HTR-8/SVneo (cell line): ENCODE results near the gene R3HCC1L.

Source experiments
- DNase-seq: peaks from one replicate; pipeline ENCODE4 v3.0.0; 2011; ENCODE audit warnings: low spot score, mixed read lengths; ENCODE audit not compliant: insufficient read length
- FAIRE-seq: peaks from 2 replicates; lab custom pipeline; 2011; peaks lifted over from hg19 to GRCh38; lab: Jason Lieb, UNC

The R3HCC1L gene

DNA sequence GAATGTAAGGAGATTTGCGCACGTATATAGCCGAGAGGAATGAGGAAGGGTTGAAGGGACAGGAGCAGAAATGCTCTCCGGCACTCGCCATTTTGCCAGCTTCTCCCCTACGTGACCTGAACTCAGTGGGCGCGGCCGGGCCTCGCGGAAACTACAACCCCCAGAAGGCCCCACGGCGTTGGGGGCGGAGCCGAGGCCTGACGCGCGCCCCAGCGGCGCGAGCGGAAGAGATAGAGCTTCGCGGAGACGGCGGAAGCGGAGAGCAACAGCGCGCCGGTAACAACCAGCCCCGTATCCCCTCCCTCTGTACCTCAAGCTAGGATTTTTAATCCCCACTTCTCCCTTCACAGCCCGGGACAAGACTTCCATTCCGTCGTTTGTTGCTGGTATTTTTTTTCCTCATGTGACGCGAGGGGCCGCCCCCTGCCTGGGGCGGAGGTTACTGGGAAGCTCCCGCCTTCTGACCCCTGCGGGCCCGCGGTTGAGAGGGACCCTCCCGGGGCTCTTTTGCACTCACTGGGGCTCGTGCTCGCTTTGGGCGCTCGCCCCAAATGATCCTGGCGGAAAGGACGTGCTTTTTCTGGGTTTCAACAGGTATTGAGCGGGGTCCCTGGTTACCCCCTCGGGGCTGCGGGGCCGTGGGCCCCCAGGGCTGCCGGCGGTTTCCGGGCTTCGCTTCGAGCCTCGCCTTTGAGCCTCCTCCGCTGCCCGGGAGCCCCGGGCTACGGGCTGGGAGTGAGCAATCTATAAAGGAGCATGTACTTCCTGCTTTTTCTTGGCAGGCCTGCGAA, at the start of gene R3HCC1L:
R3HCC1L (plus strand) TSS at position 227 of the 791 bp plus-strand sequence. CDS start 73,458 bp downstream, outside the sequence.
- FAIRE-seq (peak; percentile 88), DNase-seq (peak; percentile 82)

DNA sequence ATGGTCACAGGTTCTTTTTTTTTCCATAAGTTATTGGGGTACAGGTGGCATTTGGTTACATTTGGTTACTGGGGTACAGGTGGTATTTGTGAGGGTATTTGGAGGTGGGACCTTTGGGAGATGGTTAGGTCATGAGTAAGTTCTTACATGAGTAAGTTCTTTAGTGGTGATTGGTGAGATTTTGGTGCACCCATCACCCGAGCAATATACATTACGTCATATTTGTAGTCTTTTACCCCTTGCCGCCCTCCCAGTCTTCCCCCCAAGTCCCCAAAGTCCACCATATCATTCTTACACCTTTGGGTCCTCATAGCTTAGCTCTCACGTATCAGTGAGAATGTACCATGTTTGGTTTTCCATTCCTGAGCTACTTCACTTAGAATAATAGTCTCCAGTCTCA, 49.2 kb upstream of the R3HCC1L start:
- DNase-seq (no peak), FAIRE-seq (no peak)

DNA sequence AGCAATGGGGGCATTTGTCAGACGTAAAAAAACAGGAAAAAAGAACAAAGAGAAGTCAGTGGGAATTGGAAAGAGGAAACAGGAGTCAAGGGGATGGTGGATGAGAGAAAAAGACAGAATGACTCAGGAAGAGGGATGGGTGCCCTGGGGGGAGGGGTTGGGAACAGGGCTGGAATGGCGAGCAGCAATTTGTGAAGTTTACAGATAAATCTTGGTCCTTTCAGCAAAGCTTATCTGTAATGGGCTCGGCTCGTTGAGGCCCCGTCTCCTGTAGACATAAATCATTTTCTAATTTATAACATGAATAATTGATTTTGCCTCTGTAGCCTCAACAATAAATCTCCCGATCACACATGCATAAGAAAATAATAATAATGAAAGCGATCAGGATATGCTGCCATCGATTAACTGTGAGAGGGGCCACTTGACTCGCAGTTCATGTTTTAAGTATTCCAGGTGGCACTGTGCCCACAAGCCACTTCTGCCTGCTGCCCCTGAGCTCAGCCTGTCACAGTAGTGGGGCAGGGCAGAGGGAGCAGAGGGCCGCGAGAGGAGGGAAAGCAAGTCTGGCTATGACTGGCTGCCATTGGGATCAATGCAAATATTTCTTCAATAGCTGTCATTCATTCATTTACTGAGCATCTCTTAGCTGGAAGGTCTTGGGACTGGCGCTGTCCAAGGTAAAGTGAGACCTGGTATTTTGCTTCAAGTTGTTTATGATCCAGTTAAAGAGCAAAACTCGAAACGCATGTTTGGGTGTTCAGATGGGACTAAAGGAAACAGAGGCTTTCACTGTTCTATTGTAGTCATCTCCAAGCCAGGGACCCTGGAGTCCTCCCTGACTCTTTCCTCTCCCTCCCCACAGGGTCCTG, 47.4 kb upstream of the R3HCC1L start:
- FAIRE-seq: no peak
- no peak for DNase-seq

DNA sequence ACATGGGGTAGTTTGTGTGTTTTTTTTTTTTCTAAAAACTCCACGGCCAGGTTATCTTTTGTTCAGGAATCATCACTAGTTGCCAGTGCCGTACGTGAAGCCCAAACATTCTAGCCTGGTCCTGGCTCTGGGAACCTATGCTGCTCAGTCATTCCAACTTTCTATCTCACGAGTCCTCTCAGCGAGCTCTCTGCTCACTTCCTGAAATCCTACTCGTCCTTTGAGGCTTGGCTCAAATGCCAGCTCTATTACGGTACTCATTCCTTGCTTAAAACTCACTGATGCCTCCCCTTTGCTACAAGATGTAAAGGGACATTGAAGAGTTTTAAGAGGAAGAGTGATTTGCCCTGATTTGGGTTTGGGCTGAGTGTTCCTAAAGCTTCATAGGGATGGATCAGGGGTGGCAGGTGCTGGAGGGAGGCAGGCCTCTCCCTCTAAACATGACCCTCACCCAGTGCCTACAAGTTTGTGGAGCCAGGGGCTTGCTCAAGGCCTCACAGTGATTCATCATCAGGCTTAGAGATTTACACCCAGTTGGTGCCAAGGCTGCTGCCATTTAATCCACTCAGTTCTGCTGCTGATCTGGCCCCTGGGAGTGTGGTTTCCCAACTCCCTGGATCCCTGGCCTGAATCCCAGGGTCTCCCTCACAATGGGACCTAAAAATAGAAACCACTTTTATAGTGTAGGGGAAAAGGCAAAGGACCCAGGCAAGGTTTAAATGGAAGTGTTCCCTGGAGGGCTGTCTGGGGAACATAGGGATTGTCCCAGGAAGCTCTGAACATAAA, 46.1 kb upstream of the R3HCC1L start:
- FAIRE-seq: no peak

DNA sequence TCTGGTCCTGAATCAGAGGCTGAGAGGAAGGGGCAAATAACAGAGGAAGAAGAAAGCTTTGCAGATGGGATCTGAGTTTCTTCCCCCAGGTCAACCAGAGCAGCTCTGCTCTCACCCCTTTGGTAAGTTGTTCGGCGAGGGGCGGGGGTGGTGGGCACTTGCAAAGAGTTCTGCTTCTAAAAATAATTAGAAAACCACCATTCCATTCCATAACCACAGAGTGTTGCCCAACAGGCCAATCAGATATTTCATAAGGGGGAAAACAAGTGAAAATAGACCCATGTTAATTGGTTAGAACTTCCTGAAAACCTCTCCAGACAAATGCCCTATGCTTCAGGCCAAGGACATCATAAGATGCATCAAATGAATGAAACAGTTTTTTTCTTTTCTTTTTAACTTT, 43.6 kb upstream of the R3HCC1L start:
- DNase-seq: no peak
- FAIRE-seq: no peak

More for the DNA sequence above, 46.1 kb upstream of the R3HCC1L start:
- DNase-seq: no peak

DNA sequence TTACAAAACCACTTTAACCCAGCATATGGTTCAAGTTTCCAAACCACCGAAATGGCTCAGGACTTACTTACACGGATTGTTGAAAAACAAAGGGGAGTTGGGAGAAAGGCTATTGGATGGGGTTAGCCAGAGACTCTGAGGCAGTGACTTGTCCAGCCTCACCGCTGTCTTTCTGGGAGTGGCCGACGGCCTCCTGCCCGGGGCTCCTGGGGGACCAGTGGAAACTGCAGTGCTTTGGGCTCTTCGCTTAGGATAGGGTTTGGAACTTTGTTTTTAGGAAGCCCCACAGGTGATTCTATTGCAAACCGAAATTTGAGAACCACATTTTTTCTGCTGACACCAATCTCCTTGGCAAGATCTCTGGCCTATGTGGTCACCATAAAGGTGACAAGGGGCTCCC, 38.1 kb upstream of the R3HCC1L start:
- FAIRE-seq (no peak), DNase-seq (no peak)

DNA sequence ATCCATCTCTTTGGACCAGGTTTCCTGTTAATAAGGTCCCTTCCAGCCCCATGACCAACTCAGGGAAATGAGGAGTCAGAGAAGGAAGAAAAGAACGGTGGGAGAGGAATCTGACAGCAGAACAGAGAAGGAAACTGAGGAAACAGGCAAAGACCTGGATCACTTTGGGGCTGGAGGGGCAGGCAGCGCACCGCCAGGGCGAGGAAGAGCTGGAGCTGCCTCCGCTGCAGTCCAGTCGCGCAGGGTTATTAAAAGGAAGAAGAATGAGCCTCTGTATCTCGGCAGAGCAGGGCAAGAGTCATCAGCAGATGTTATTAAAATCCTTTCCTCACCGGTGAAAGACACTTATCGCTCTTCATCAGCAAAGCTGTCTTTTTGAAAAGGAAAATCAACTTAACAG, 37.7 kb upstream of the R3HCC1L start:
- no peak for FAIRE-seq
- no peak for DNase-seq

DNA sequence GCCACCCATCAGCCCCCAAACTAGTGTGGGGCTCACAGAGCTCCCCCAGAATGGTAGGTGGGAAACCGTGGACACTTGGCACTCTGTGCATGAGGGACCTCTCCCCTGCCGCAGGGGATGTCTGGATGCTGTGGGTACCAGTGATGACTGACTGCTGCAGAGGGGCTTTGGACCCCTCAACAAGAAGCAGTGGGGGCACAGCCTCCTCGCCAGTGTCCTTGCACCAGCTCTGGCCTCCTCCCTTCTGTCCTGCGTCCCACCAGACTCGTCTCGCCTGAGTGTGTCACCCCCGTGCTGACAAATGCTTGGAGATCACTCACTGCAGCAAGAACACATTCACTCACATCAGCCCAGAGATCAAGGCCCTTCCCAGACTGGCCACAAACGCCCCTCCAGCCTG, 37.3 kb upstream of the R3HCC1L start:
- DNase-seq (no peak), FAIRE-seq (no peak)

DNA sequence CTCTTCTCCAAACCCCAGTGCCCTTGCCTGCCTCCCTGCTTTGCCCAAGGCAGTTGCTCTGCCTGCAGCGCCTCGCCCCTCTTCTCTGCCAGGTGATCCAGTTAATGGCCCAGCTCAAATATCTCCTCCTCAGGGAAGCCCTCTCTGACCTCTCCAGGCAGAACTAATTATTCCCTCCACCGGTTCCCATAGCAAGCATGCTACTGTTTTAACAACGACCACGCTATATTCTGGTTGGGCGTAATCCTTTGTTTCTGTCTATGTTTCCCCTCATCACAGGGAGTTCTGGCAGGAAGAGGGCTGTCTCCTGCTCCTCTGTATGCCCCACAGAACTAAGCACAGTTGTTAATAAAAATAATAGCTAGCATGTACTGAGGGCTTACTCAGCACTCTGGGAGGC, 36.8 kb upstream of the R3HCC1L start:
- no peak for FAIRE-seq
- DNase-seq: no peak

DNA sequence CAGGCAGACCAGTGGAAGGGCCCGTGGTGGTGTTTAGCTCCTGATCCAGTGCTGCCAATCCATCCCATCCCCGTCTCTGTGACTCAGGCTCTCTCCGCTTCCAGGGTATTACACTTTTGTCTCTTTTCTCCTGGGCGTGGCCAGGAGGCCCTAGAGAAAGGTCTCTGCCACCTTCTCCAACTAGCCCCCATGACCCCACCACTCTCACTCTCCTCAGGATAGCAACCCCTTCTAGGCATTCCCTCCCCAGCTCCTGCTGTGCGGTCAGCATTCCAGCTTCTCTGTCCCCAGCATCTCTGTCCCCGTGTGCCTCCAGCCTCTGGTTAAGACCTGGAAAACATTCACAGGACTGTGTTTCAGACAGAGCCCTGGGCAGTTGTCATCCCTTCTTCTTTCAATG, 36.2 kb upstream of the R3HCC1L start:
- FAIRE-seq (no peak), DNase-seq (no peak)

DNA sequence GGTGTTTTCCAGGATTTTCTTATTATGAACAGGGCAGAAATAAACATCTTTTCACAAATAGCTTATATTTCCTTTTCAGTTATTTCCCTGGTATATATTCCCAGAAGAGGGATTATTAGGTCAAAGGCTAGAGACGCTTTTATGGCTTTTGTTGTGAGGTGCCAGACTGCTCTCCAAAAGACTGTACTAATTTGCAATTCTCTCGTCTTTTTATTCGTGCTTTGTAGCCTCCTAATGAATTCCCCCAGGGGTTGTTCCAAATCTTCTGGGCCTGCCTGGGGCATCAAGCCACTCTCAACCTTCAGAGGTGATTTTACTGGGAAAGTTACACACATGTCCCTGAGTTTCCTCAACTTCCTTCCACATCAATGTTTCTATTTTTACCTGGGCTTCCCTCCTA, 34.0 kb upstream of the R3HCC1L start:
- FAIRE-seq: no peak
- no peak for DNase-seq

DNA sequence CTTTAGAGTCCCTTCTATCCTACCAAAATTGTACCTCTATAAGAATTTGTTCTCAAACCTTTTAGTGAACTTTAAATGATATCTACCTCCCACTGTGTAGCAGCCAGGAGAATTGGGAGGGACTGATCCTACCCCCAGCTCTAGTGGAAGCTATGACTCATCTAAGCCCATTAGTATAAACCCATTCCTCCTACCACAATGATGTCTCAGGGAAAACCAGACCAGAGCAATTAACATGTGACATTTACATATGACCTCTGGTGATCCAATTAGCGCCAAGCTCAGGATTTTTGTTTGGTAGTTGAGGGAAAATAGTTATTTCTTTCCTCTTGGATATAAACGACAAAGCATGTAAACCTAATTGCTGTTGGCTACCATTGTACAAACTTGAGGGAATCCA, 33.1 kb upstream of the R3HCC1L start:
- DNase-seq (no peak), FAIRE-seq (no peak)

DNA sequence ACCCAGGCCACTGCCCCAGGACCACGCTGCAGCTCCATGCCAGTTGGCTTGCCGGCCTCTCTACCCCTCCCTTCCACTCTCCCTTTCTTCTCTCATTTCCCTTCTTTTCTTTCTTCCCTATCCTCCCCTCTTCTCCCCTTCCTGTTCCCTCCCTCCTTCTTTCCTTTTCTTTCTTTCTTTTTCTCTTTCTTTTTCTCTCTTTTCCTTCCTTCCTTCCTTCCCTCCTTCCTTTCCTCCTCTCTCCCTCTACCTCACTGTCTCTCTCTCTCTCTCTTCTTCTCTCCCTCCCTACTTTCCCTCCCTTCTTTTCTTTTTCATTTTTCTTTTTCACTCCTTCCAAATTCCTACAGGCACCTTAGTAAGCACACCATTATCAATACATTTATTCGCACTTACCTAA, 30.3 kb upstream of the R3HCC1L start:
- no peak for FAIRE-seq
- no peak for DNase-seq

DNA sequence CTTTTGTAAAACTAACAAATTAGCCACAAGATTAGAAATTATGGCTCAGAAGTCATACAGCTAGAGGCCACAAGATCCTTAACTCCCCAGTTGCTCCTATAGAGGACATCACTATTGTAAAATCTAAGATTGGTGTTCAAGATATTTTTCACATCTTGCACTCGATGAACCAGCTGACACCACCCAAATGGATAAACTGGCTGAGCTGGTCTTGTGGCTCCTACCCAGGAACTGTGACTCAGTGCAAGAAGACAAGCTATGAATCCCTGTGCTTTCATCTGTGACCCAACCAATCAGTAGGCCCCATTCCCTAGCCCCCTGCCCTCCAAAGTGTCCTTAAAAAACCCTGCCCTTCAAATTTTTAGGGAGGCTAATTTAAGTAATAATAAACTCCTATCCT, 27.9 kb upstream of the R3HCC1L start:
- no peak for FAIRE-seq
- DNase-seq: no peak

DNA sequence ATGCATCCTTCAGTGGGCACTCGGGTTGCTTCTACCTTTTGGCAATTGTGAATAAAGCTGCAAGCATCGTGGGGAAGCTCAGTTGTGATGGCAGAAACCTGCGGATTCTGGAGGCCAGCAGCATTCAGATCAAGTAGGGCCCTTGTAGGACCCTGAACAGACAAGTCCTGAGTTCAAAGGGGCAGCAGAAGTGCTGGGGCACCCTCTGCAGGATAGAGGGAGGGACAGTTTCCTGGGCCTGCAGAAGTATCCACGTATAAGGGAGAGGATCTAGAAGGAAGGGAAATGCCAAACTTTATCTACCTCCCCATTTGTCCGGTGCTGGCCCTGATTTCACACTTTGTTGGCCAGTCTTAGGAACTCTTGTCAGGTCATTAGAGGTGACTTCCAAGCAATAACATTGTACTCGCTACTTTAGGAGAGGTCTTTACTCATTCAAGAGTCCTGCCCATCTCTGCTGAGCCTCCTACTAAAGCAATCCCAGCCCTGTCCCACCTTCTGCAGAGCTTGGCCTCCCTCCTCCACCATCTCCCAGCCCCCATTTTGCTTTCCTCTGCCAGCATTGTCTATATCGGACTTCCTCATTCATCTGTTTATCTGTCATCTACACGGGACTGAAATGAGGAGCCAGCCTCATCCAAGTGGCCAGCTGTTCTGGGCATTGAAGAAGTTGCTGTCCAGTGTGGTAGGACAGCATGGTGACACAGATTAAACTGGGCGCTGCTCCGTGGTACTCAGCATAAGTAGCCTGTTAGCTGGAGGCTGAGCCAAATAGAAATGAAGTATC, 26.6 kb upstream of the R3HCC1L start:
- no peak for DNase-seq
- no peak for FAIRE-seq

DNA sequence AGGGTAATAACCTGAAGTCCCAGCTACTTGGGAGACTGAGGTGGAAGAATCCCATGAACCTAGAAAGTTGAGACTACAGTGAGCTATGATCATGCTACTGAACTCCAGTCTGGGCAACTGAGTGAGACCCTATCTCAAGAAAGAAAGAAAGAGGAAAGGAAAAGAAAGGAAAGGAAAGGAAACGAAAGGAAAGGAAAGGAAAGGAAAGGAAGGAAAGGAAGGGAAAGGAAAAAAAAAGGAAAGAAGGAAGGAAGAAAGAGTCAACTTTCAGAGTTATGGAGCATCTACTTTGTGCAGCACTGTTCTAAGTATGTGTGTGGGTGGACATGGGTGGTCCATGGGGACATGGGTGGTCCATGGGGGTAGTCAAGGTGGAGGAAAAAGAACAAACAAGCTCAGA, 24.1 kb upstream of the R3HCC1L start:
- FAIRE-seq: no peak
- DNase-seq: no peak

DNA sequence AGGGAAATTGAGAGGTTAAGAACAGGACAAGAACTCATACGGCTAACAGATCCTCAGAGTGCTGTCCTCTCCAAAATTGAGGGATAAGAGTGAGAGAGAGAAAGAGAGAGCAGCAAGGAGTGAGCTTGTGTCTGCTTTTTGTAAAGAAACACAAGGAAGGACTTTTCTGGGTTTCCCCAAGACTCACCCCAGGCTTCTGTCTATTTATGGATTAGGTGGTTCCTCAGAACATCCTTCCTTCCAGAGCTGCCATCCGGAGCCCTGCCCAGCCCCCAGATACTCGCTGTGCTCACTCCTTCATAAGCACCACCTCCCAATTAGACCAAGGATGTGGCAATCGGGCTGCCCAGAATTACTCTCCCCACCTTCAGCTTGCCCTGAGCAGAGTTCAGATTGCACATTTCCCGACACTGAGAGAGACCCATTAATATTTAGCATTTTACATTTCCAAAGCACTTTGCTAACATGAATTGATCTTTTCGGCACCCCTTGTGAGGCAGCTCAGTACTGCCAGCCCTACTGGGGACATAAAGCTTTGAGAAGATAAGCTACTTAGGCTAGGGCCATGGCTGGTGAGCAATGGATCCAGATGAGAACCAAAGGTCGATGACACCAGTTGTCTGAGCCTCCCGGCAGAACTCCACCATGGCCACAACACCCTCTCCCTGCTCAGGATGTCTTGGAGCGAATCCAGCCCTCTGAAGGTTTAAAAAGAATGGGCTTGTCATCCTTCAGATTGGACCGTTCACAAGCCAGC, 19.2 kb upstream of the R3HCC1L start:
- no peak for FAIRE-seq
- no peak for DNase-seq

DNA sequence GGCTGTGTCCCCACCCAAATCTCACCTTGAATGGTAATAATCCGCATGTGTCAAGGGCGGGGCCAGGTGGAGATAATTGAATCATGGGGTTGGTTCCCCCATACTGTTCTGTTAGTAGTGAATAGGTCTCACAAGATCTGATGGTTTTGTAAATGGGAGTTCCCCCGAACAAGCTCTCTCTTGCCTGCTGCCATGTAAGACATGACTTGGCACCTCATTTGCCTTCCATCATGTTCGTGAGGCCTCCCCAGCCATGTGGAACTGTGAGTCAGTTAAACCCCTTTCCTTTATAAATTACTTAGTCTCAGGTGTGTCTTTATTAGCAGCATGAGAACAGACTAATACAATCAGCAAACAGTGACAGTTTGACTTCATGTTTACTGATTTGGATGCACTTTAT, 14.6 kb upstream of the R3HCC1L start:
- DNase-seq: no peak
- FAIRE-seq: no peak

DNA sequence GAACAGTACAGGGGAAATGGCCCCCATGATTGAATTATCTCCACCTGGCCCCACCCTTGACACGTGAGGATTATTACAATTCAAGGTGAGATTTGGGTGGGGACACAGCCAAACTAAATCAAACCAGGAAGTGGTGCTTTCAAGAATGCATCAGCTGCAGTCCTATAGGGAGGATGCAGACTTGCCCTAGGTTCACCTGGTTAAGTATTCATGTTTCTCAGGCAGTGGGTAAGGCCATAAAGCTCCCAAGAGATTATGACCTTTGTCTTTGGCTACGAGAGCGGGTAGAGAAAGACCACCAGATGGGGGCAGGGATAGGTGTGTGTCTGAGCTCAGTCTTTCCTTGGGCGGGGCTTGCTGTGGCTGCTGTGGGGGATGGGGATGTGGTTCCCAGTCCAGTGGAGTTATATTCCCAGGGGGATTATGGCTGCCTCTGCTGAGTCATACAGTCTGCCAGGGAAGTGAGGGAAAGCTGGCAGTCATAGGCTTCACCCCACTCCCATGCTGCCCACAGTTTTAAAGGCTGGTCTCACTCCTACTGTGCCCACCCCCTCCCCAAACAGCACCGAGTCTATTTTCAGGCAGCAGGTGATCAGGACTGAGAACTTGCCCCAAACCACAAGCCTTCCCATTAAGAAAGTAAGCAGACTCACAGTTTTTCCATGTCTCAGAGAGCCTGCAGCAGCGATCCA, 8.4 kb upstream of the R3HCC1L start:
- FAIRE-seq: no peak
- DNase-seq: no peak
